Caco-2 (cell line): ENCODE results near the gene CST6. TPM values are rescaled to one million over a fixed set of nuclear protein-coding genes. Genes with fewer than 3 reads are reported as not detected.

Source experiments
- BruUV-seq: library from RNA; stranded (reverse); fragments of 400-500 nt; replicated peaks from 2 replicates; lab custom pipeline; 2021; lab: Mats Ljungman, UMichigan
- CTCF ChIA-PET: fragments of 300-600 bp; sonication (Branson Sonifier 250); formaldehyde crosslinking; loops from one replicate; lab custom pipeline; 2022; ENCODE audit warnings: antibody characterized with exemption; lab: Charles Lee
- POLR2A ChIA-PET: fragments of 300-600 bp; sonication (Branson Sonifier 250); formaldehyde crosslinking; loops from one replicate; lab custom pipeline; 2022; ENCODE audit warnings: antibody characterized with exemption; lab: Charles Lee
- DNase-seq, 2 experiments: peaks; one replicate each; pipeline versions ENCODE4 v3.0.0 to v3.0.0-alpha.2; 2020 to 2022
- H3K27me3 ChIP-seq: replicated peaks from 2 replicates; pipeline ENCODE4 v1.6.0; 2011; ENCODE audit warnings: low read length; ENCODE audit not compliant: control insufficient read depth, insufficient read depth
- H3K36me3 ChIP-seq: 2 replicates; pipeline ENCODE4 v1.5.1; 2011; ENCODE audit warnings: low read length; ENCODE audit not compliant: control insufficient read depth, insufficient read depth
- H3K4me1 ChIP-seq: fragments of 250-450 bp; sonication (Bioruptor Pico); 2 replicates; pipeline ENCODE4 v1.5.1; 2020; ENCODE audit warnings: mild to moderate bottlenecking
- H3K4me3 ChIP-seq: 2 replicates; pipeline ENCODE4 v1.5.1; 2011; ENCODE audit warnings: low read depth, mild to moderate bottlenecking, control low read depth, low read length
- H3K9me3 ChIP-seq: fragments of 250-450 bp; sonication (Bioruptor Pico); 2 replicates; pipeline ENCODE4 v1.5.1; 2020; ENCODE audit warnings: mild to moderate bottlenecking, moderate library complexity
- H3K27ac Mint-ChIP-seq: one replicate; pipeline ENCODE4 v1.8.0; 2022; ENCODE audit warnings: mixed read lengths; ENCODE audit not compliant: unreplicated experiment
- H3K27me3 Mint-ChIP-seq: one replicate; pipeline ENCODE4 v1.8.0; 2022; ENCODE audit warnings: mixed read lengths; ENCODE audit not compliant: insufficient read depth, unreplicated experiment
- H3K36me3 Mint-ChIP-seq: one replicate; pipeline ENCODE4 v1.8.0; 2022; ENCODE audit warnings: mild to moderate bottlenecking, mixed read lengths; ENCODE audit not compliant: insufficient read depth, unreplicated experiment
- H3K4me1 Mint-ChIP-seq: one replicate; pipeline ENCODE4 v1.8.0; 2022; ENCODE audit warnings: low read depth, mixed read lengths; ENCODE audit not compliant: unreplicated experiment
- H3K4me3 Mint-ChIP-seq: one replicate; pipeline ENCODE4 v1.8.0; 2022; ENCODE audit warnings: mild to moderate bottlenecking, moderate library complexity, mixed read lengths; ENCODE audit not compliant: unreplicated experiment
- H3K9me3 Mint-ChIP-seq: one replicate; pipeline ENCODE4 v1.8.0; 2022; ENCODE audit warnings: mixed read lengths; ENCODE audit not compliant: unreplicated experiment
- CTCF ChIP-seq, 2 experiments: fragments of 200-600 bp in 1 of 2; IDR thresholded peaks; 1 replicate in 1 of 2; 2 replicates in 1 of 2; pipeline versions ENCODE4 v1.5.1 to v1.8.0; 2011 to 2022; ENCODE audit warnings: antibody characterized with exemption in 1 of 2, control low read depth in 1 of 2, inconsistent platforms in 1 of 2, low read depth in 1 of 2, low read length in 1 of 2, mild to moderate bottlenecking in 1 of 2, moderate library complexity in 1 of 2; ENCODE audit not compliant: insufficient read depth in 1 of 2, severe bottlenecking in 1 of 2, unreplicated experiment in 1 of 2
- intact Hi-C: fragments of 100-400 bp; cut with micrococcal nuclease; formaldehyde crosslinking; loops from one replicate; pipeline ENCODE4 v1.10.0; 2022; ENCODE audit not compliant: unreplicated experiment
- total RNA-seq: library from RNA; stranded (reverse); gene quantifications from 2 replicates; pipeline ENCODE4 v1.2.3, GENCODE V29; 2022

CST6 gene
- total RNA-seq, 1 experiment from 2014 or later, result not detected

DNA sequence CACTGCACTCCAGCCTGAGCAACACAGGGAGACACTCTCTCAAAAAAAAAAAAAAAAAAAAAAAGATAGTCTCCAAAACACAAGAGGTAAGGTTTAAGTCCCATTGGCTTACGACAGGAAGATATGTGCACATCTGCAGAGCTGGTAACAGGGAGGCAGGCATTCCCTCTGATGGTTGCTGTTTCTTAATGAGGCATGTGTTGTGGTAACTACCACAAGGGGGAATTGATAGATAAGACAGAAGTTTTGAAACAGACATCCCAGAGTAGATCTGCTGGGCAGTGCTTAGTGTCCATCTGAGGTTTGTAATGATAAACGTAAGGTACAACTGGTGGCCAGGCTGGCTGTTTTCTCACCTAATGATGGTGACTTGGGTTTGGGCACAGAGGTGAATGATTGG, 14.5 kb upstream of the CST6 start:
- no peak for DNase-seq
- Histone ChIP-seq H3K27me3 (no peaks in the 10 kb centered on the region), H3K36me3 (peaks cover 8% of the 10 kb centered on the region), H3K9me3 (no peaks in the 10 kb centered on the region), H3K4me1 (0 out of 2 replicates have a peak, but pooled peaks cover 3% of the 10 kb centered on the region), H3K4me3 (no peak overlapping the region)
- Mint-ChIP-seq H3K4me3 (no peak overlapping the region), H3K4me1 (no peaks in the 10 kb centered on the region), H3K27ac (no peak overlapping the region), H3K27me3 (no peaks in the 10 kb centered on the region), H3K36me3 (peaks cover 73% of the 10 kb centered on the region), H3K9me3 (no peaks in the 10 kb centered on the region)
- intact Hi-C loops, result no loop called here
- TF ChIP-seq CTCF (IDR thresholded peaks at IDR 0.05; ENCODE audit: insufficient read depth in 1 of 2, low read depth in 1 of 2, low read length in 1 of 2, severe bottlenecking in 1 of 2, unreplicated experiment in 1 of 2), result no peak
- ChIA-PET POLR2A (interaction anchor here (0.6 kb wide), 1 partner anchor 59 kb away, joined by 5 read pairs; no protein-coding TSS in a partner anchor), CTCF (interaction anchor here (0.6 kb wide), 1 partner anchor 109 kb away, joined by 10 read pairs; the partner anchor contains the start of gene FIBP)
- no TSS peak for BruUV-seq

DNA sequence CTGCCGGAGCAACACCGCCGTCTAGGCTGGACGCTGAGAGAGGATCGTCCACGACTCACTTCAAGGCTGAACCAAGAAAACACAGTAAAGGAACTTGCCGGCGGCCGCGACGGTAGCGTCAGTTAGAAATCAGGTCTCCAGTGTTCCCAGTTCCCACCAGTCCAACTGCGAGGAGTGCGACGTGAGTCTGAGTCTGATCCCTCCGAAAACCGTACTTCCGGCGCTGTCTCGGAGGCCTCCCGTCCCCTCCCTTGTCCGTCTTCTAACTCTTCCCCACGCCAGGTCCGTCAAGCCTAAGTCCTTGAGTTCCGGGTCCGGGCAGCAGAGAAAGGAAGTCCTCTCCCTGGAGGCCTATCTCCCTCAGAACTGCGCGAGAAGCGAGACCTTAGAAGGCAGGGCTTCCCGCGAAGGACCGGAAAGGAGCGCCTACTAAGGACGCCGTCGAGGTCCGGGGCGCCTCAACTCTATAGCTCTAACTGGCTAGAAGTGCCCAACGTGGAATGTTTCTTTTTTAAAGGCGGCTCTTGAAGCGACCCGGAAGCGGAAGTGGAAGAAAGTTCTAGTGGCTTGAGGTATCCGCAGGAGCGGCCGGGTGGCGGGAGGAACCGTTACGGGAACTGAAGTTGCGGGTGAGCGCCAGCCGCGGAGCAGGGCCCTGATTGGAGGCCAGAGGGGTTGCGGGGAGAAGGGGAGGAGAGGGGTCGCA, 9.7 kb upstream of the CST6 start, which contains the start of the genes BANF1 and EIF1AD:
Gene BANF1 (plus strand): TSS at position 562 of the 706 bp plus-strand sequence. CDS start 748 bp downstream, outside the sequence.
Gene EIF1AD (minus strand): TSS at position 216 of the 706 bp plus-strand sequence. CDS start 1,768 bp downstream, outside the sequence.
- peak within 1 kb of the TSS; percentile 92 for H3K4me3 ChIP-seq
- H3K36me3 ChIP-seq, result peaks cover 8% of the 10 kb centered on the region
- Mint-ChIP-seq H3K4me3 (peak within 1 kb of the TSS; percentile 99), H3K4me1 (no peaks in the 10 kb centered on the region), H3K27me3 (no peaks in the 10 kb centered on the region), H3K9me3 (no peaks in the 10 kb centered on the region), H3K36me3 (peaks cover 84% of the 10 kb centered on the region), H3K27ac (peak within 1 kb of the TSS; percentile 97)
- no peaks in the 10 kb centered on the region for H3K27me3 ChIP-seq
- CTCF ChIA-PET, result interaction anchor here (0.6 to 1.5 kb wide), 10 partner anchors 9 to 930 kb away, joined by 3 to 10 read pairs (median 4); partner anchors contain the start of genes CCDC85B, FIBP and MUS81
- intact Hi-C loops, result loop anchor here (1.0 to 2.0 kb wide), 4 partner anchors 21 to 142 kb away; partner anchors contain the start of genes FIBP, MUS81 and SART1
- BruUV-seq, result no TSS peak
- POLR2A ChIA-PET, result interaction anchor here (0.6 to 1.5 kb wide), 14 partner anchors 9 to 608 kb away, joined by 3 to 29 read pairs (median 4); partner anchors contain the start of genes CCDC85B, CST6, FIBP and SF3B2
- H3K4me1 ChIP-seq, result 0 out of 2 replicates have a peak, but pooled peaks cover 7% of the 10 kb centered on the region
- no peak for TF ChIP-seq CTCF (IDR thresholded peaks at IDR 0.05; ENCODE audit: insufficient read depth in 1 of 2, low read depth in 1 of 2, low read length in 1 of 2, severe bottlenecking in 1 of 2, unreplicated experiment in 1 of 2)
- DNase-seq, result peak; percentile 96 to 97
- H3K9me3 ChIP-seq, result no peaks in the 10 kb centered on the region

DNA sequence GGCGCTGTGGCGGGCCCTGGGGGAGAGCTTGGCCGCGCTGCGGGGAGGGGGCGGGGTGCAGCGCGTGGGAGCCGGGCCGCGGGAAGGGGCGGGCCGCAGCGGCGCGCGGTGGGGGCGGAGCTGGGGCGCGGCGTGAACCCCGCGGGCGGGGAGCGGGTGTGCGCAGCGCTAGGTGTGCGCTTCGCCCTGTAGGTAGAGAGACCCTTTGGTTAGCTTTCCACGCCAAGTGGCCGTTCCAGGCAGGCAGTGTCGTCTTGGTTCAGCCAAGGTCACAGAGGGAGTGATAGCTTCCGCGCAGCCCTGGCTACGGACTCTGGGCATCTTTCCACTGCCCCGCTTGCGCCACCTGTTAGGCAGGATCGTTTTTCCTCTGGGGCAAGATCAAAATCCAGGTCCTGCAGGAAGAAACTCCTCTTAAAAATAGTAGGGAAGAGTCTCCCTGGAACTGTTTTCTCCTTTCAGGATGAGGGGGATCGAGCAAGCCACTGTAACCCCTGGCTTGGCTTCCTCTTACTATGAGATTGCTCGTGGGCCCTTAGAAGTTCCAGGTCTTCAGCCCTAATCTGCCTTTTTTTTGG, 9.1 kb upstream of the CST6 start:
- no peak for DNase-seq
- intact Hi-C loops, result loop anchor here (1.0 to 2.0 kb wide), 4 partner anchors 20 to 142 kb away; partner anchors contain the start of genes FIBP, MUS81 and SART1
- Histone ChIP-seq H3K9me3 (no peaks in the 10 kb centered on the region), H3K27me3 (no peaks in the 10 kb centered on the region), H3K36me3 (peaks cover 6% of the 10 kb centered on the region), H3K4me1 (0 out of 2 replicates have a peak, but pooled peaks cover 7% of the 10 kb centered on the region), H3K4me3 (peak overlapping the region; percentile 92)
- ChIA-PET POLR2A (interaction anchor here (0.6 to 1.5 kb wide), 9 partner anchors 9 to 290 kb away, joined by 3 to 29 read pairs (median 5); partner anchors contain the start of genes CCDC85B, CST6, FIBP and SF3B2), CTCF (interaction anchor here (0.6 to 1.5 kb wide), 9 partner anchors 9 to 477 kb away, joined by 3 to 10 read pairs (median 5); partner anchors contain the start of genes CCDC85B, FIBP and MUS81)
- peak overlapping the region; percentile 99 for H3K4me3 Mint-ChIP-seq
- H3K36me3 Mint-ChIP-seq, result peaks cover 78% of the 10 kb centered on the region
- H3K4me1 Mint-ChIP-seq, result no peaks in the 10 kb centered on the region
- no peaks in the 10 kb centered on the region for H3K27me3 Mint-ChIP-seq
- TF ChIP-seq CTCF (IDR thresholded peaks at IDR 0.05; ENCODE audit: insufficient read depth in 1 of 2, low read depth in 1 of 2, low read length in 1 of 2, severe bottlenecking in 1 of 2, unreplicated experiment in 1 of 2), result peak in 1 of 2 experiments; percentile 8
- no peaks in the 10 kb centered on the region for H3K9me3 Mint-ChIP-seq
- H3K27ac Mint-ChIP-seq, result peak overlapping the region; percentile 97
- BruUV-seq, result no TSS peak
